ENCODE results near the gene ICE1.
A peak's percentile ranks its signal among the peaks of the same experiment; 100 is the strongest.
"Not testable (repeated sequence)": the region's sequence is repeated elsewhere in the genome, so short reads cannot be mapped to it uniquely, and the experiment has no call there.

Gene ICE1

GRCh38 chr5:5492087-5492933, 69.8 kb downstream of the ICE1 start:
- peak; percentile 14 for DNase-seq

GRCh38 chr5:5492934-5493271, 70.4 kb downstream of the ICE1 start:
- not testable (repeated sequence) for DNase-seq

GRCh38 chr5:5494489-5495402, 72.3 kb downstream of the ICE1 start:
- peak; percentile 11 for DNase-seq

GRCh38 chr5:5497152-5497788, 74.8 kb downstream of the ICE1 start:
- DNase-seq: no peak

- no peak for DNase-seq
These were observed 77.0 kb downstream of the ICE1 start for GRCh38 chr5:5499442-5499841.

GRCh38 chr5:5504325-5504724, 81.8 kb downstream of the ICE1 start:
- DNase-seq: no peak

- DNase-seq: no peak
These were observed 83.3 kb downstream of the ICE1 start for GRCh38 chr5:5505815-5506214.

- no peak for DNase-seq
These were observed 85.9 kb downstream of the ICE1 start for GRCh38 chr5:5508391-5508790.

- DNase-seq: no peak
These were observed 89.5 kb downstream of the ICE1 start for GRCh38 chr5:5511904-5512416.

GRCh38 chr5:5512543-5512942, 90.1 kb downstream of the ICE1 start:
- no peak for DNase-seq

GRCh38 chr5:5520622-5521021, 98.1 kb downstream of the ICE1 start:
- not testable (repeated sequence) for DNase-seq

GRCh38 chr5:5521029-5521428, 98.6 kb downstream of the ICE1 start:
- DNase-seq: no peak

GRCh38 chr5:5521478-5521877, 99.0 kb downstream of the ICE1 start:
- no peak for DNase-seq

GRCh38 chr5:5522336-5522735, 99.9 kb downstream of the ICE1 start:
- DNase-seq: no peak

GRCh38 chr5:5523066-5523505, 100.6 kb downstream of the ICE1 start:
- DNase-seq: no peak

- no peak for DNase-seq
These were observed 101.8 kb downstream of the ICE1 start for GRCh38 chr5:5524327-5524726.

- DNase-seq: no peak
These were observed 108.9 kb downstream of the ICE1 start for GRCh38 chr5:5531371-5531770.

- DNase-seq: no peak
These were observed 110.0 kb downstream of the ICE1 start for GRCh38 chr5:5532306-5533076.

- peak; percentile 39 for DNase-seq
These were observed 111.5 kb downstream of the ICE1 start for GRCh38 chr5:5533927-5534326.

GRCh38 chr5:5534333-5534732, 111.9 kb downstream of the ICE1 start:
- DNase-seq: no peak

- DNase-seq: no peak
These were observed 114.4 kb downstream of the ICE1 start for GRCh38 chr5:5536871-5537270.

GRCh38 chr5:5537426-5537825, 114.9 kb downstream of the ICE1 start:
- DNase-seq: no peak
